GM12878 (cell line): ENCODE data around the gene MYO7A.

Experiments used
- CHD2 ChIP-seq: IDR thresholded peaks from 2 replicates; pipeline ENCODE4 v1.6.1; 2011; ENCODE audit warnings: low read depth, low read length, improper control_type of control experiment, borderline replicate concordance
- MEF2A ChIP-seq: IDR thresholded peaks from 2 replicates; pipeline ENCODE4 v1.6.1; 2011; ENCODE audit warnings: low read depth, mild to moderate bottlenecking, low read length, moderate library complexity; ENCODE audit not compliant: insufficient read depth
- RB1 ChIP-seq: fragments of 450-650 bp; formaldehyde crosslinking; IDR thresholded peaks from 2 replicates; pipeline ENCODE4 v1.6.1; 2017; ENCODE audit warnings: mild to moderate bottlenecking, borderline replicate concordance
- ZNF217 ChIP-seq: fragments of 450-650 bp; IDR thresholded peaks from 2 replicates; pipeline ENCODE4 v1.6.1; 2017; ENCODE audit warnings: antibody characterized with exemption, mild to moderate bottlenecking
- TF ChIP-seq, protein P1 (sequence below), 3 experiments: IDR thresholded peaks in 2 of 3; conservative IDR thresholded peaks in 1 of 3; 2 replicates each; pipeline ENCODE4 v1.5.1; 2011; ENCODE audit warnings: low read depth in 3 of 3, low read length in 3 of 3, mild to moderate bottlenecking in 3 of 3, control low read depth in 2 of 3, moderate library complexity in 2 of 3, inconsistent platforms in 1 of 3, mixed read lengths in 1 of 3; ENCODE audit not compliant: control insufficient read depth in 2 of 3, insufficient read depth in 1 of 3; ENCODE audit errors: extremely low read depth in 1 of 3

DNA sequence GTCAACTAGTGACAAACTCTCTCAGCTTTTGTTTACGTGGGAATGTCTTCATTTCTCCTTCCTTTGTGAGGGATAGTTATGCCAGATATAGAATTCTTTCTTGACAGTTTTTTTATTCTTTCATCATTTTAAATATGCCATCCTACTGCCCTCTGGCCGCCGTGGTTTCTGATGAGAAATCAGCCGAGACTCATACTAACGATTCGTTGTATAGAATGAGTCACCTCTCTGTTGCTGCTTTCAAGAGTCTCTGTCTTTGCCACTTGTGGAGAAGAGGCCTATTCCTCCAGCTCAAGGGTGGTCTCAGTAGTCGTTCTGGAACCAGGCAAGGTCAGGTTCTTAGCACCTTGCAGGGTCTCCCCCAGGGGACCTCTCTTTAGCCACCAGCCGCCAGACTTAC lies 8.0 kb downstream of the MYO7A start:
- TF ChIP-seq, protein P1, sequence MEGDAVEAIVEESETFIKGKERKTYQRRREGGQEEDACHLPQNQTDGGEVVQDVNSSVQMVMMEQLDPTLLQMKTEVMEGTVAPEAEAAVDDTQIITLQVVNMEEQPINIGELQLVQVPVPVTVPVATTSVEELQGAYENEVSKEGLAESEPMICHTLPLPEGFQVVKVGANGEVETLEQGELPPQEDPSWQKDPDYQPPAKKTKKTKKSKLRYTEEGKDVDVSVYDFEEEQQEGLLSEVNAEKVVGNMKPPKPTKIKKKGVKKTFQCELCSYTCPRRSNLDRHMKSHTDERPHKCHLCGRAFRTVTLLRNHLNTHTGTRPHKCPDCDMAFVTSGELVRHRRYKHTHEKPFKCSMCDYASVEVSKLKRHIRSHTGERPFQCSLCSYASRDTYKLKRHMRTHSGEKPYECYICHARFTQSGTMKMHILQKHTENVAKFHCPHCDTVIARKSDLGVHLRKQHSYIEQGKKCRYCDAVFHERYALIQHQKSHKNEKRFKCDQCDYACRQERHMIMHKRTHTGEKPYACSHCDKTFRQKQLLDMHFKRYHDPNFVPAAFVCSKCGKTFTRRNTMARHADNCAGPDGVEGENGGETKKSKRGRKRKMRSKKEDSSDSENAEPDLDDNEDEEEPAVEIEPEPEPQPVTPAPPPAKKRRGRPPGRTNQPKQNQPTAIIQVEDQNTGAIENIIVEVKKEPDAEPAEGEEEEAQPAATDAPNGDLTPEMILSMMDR (IDR thresholded peaks at IDR 0.05 in 2 of 3, conservative IDR thresholded peaks at IDR 0.05 in 1 of 3; ENCODE audit: control insufficient read depth in 2 of 3, extremely low read depth in 1 of 3, insufficient read depth in 1 of 3, low read depth in 3 of 3, low read length in 3 of 3) = no peak
- no peak for TF ChIP-seq MEF2A
- no peak for TF ChIP-seq ZNF217
- TF ChIP-seq RB1 = no peak
- TF ChIP-seq CHD2 = no peak
